ENCODE results near the gene PREB. TPM values are rescaled to one million over a fixed set of nuclear protein-coding genes. Genes with fewer than 3 reads are reported as not detected.

Gene PREB
- total and polyA plus RNA-seq, 2 of the 13 experiments (the other 11 are each of a cell fraction or from before 2014, with no cell fraction given) = 112 to 192 TPM

DNA sequence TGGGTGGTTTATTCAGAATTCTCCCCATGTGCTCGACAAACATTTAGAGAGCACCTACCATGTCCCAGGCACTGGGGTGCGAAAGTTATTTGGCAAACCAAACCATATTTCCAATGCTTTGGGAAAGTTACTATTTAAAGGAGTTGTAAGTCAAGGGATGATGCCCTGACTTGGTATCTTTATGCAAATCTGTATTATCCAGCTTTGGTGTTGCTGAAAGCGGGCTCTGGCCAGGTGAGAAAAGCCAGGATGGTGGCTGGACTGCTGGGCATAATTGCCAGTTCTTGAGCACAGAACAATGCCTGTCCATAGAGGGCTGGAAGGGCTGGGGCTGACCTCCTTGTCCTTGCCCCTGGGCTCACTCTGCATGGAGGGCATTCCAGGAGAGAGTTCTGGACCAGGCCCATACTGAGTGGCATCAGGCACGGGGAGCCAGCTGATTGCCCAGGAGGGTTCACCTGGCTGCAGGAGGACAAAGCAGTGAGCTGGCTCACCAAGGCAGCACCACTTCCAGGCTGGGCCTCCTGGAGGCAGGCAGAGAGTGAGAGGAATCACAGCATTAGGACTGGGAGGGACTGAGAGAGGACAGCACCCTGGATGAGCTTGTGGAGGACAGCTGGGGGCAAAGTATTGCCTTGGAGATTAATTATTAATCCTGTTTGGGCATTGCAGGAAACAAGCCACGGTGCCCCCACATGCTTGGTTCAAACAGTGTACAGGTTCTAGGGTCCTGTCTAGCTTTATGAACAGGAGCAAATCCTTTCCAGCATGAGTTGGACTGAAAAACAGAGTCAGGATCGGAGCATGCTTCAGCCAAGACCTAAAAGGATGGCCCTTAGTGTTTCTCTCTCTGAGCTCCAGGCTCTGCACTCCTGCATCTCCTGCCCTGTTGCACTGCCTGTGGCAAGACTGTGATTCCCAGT, 40.7 kb downstream of the PREB start (continued):
- TF ChIP-seq, protein P1, sequence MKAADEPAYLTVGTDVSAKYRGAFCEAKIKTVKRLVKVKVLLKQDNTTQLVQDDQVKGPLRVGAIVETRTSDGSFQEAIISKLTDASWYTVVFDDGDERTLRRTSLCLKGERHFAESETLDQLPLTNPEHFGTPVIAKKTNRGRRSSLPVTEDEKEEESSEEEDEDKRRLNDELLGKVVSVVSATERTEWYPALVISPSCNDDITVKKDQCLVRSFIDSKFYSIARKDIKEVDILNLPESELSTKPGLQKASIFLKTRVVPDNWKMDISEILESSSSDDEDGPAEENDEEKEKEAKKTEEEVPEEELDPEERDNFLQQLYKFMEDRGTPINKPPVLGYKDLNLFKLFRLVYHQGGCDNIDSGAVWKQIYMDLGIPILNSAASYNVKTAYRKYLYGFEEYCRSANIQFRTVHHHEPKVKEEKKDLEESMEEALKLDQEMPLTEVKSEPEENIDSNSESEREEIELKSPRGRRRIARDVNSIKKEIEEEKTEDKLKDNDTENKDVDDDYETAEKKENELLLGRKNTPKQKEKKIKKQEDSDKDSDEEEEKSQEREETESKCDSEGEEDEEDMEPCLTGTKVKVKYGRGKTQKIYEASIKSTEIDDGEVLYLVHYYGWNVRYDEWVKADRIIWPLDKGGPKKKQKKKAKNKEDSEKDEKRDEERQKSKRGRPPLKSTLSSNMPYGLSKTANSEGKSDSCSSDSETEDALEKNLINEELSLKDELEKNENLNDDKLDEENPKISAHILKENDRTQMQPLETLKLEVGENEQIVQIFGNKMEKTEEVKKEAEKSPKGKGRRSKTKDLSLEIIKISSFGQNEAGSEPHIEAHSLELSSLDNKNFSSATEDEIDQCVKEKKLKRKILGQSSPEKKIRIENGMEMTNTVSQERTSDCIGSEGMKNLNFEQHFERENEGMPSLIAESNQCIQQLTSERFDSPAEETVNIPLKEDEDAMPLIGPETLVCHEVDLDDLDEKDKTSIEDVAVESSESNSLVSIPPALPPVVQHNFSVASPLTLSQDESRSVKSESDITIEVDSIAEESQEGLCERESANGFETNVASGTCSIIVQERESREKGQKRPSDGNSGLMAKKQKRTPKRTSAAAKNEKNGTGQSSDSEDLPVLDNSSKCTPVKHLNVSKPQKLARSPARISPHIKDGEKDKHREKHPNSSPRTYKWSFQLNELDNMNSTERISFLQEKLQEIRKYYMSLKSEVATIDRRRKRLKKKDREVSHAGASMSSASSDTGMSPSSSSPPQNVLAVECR (CRISPR knock-in tag; IDR thresholded peaks at IDR 0.05; ENCODE audit: borderline replicate concordance) = peak; percentile 61
- no peak for TF ChIP-seq GPN1 (CRISPR knock-in tag; IDR thresholded peaks at IDR 0.05; ENCODE audit: borderline replicate concordance)
- TF ChIP-seq ZNF572 (CRISPR knock-in tag; IDR thresholded peaks at IDR 0.05) = peak; percentile 99
- 0 out of 2 replicates have a peak, but pooled peaks have one; percentile 12 for TF ChIP-seq ZNF724P (CRISPR knock-in tag; IDR thresholded peaks at IDR 0.05; ENCODE audit: borderline replicate concordance)
- peak; percentile 41 for TF ChIP-seq ZNF883 (CRISPR knock-in tag; IDR thresholded peaks at IDR 0.05; ENCODE audit: not compliant biosample characterization)
- TF ChIP-seq PHF5A (CRISPR knock-in tag; IDR thresholded peaks at IDR 0.05; ENCODE audit: low read depth, unreplicated experiment) = peak; percentile 73
- no peak for TF ChIP-seq CC2D1A (CRISPR knock-in tag; IDR thresholded peaks at IDR 0.05)
- 0 out of 2 replicates have a peak, but pooled peaks have one; percentile 65 for TF ChIP-seq FOXC1 (CRISPR knock-in tag; IDR thresholded peaks at IDR 0.05; ENCODE audit: borderline replicate concordance)
- TF ChIP-seq NFRKB (IDR thresholded peaks at IDR 0.05) = no peak
- TF ChIP-seq ZNF468 (CRISPR knock-in tag; IDR thresholded peaks at IDR 0.05) = no peak
- no peak for TF ChIP-seq CHD2 (IDR thresholded peaks at IDR 0.05; ENCODE audit: low read depth, low read length)
- no peak for TF ChIP-seq ZKSCAN5 (CRISPR knock-in tag; IDR thresholded peaks at IDR 0.05)
- peak; percentile 85 for TF ChIP-seq ELF3 (CRISPR knock-in tag; IDR thresholded peaks at IDR 0.05)
- TF ChIP-seq KDM2A (CRISPR knock-in tag; IDR thresholded peaks at IDR 0.05; ENCODE audit: borderline replicate concordance, low read depth) = peak; percentile 54; the same call in 1 of the 2 replicates
- peak; percentile 77; the same call in 1 of the 2 replicates for TF ChIP-seq ZNF614 (CRISPR knock-in tag; IDR thresholded peaks at IDR 0.05; ENCODE audit: borderline replicate concordance)
- TF ChIP-seq, protein P2, sequence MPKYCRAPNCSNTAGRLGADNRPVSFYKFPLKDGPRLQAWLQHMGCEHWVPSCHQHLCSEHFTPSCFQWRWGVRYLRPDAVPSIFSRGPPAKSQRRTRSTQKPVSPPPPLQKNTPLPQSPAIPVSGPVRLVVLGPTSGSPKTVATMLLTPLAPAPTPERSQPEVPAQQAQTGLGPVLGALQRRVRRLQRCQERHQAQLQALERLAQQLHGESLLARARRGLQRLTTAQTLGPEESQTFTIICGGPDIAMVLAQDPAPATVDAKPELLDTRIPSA (CRISPR knock-in tag; IDR thresholded peaks at IDR 0.05; ENCODE audit: borderline replicate concordance) = no peak
- TF ChIP-seq GATAD2A (CRISPR knock-in tag; IDR thresholded peaks at IDR 0.05) = peak; percentile 94

Measured in HepG2 (cell line).